Right lobe of liver (tissue), 6 donors: ENCODE measurements around the gene EIF4A2. TPM values are rescaled to one million over a fixed set of nuclear protein-coding genes. Genes with fewer than 3 reads are reported as not detected.

ENCODE experiments used
- ATAC-seq, 4 donors: fragments of 200-7000 bp; cut with Tn5 transposase; one replicate each; pipeline ENCODE4 v1.9.1; 2020; ENCODE audit warnings: mild to moderate bottlenecking in 4 of 4, moderate library complexity in 4 of 4
- DNase-seq, 3 donors: peaks; one replicate each; pipeline ENCODE4 v3.0.0-alpha.2; 2020
- H3K27ac ChIP-seq, 3 donors: fragments of 200-600 bp; one replicate each; pipeline ENCODE4 v1.8.0; 2022
- H3K27me3 ChIP-seq, 2 donors: fragments of 200-600 bp; one replicate each; pipeline ENCODE4 v1.8.0; 2022
- H3K36me3 ChIP-seq, 4 donors: fragments of 200-600 bp; sonication (generic) in 1 of 4; one replicate each; pipeline versions ENCODE4 v1.5.1 to v1.8.0; 2017 to 2022; ENCODE audit warnings: control low read depth in 1 of 4
- H3K4me1 ChIP-seq, 4 donors: fragments of 200-600 bp; sonication (generic) in 1 of 4; one replicate each; pipeline versions ENCODE4 v1.5.1 to v1.8.0; 2017 to 2022; ENCODE audit warnings: control low read depth in 1 of 4
- H3K4me3 ChIP-seq, 3 donors: fragments of 200-600 bp; one replicate each; pipeline ENCODE4 v1.8.0; 2022
- H3K9me3 ChIP-seq, 4 donors: fragments of 200-600 bp; sonication (generic) in 1 of 4; one replicate each; pipeline versions ENCODE4 v1.5.1 to v1.8.0; 2017 to 2022; ENCODE audit warnings: control low read depth in 1 of 4
- POLR2A ChIP-seq: fragments of 450-650 bp; IDR thresholded peaks from one replicate; pipeline ENCODE4 v1.6.1; 2017; ENCODE audit warnings: antibody characterized with exemption, mild to moderate bottlenecking
- WGBS: methylation state at CpG from one replicate; pipeline ENCODE4 v1.1.6; 2018; ENCODE audit warnings: low coverage, low lambda C conversion rate; ENCODE audit not compliant: insufficient coverage; ENCODE audit errors: missing lambda C conversion rate; 5-methylcytosine and 5-hydroxymethylcytosine counted together
- intact Hi-C, 2 donors: fragments of 100-400 bp; cut with DNase I; formaldehyde crosslinking; loops; one replicate each; pipeline versions ENCODE4 v1.11.2 to v1.14.1; 2022
- long read RNA-seq: library from polyadenylated mRNA; unstranded; transcript quantifications from one replicate; pipeline ENCODE4 v2.0.0, GENCODE V29; 2019
- total RNA-seq, 6 experiments: library from RNA; depleted of rRNA in 2 of 6; stranded (reverse); fragments of >200 nt in 2 of 6; fragmentation: NEBNext Ultra II Directional in 3 of 6; extraction: Animal tissue kit (Norgen Biotek cat#: 25700) in 3 of 6; gene quantifications; one replicate each; pipeline versions ENCODE4 v1.1.0 to v1.2.4, GENCODE V29; 2016 to 2023
- TF ChIP-seq, protein P1 (sequence below), 4 donors: fragments of 200-600 bp in 3 of 4; fragments of 450-650 bp in 1 of 4; IDR thresholded peaks; one replicate each; pipeline versions ENCODE4 v1.5.1 to v1.8.0; 2016 to 2022; ENCODE audit warnings: antibody characterized with exemption in 4 of 4, mild to moderate bottlenecking in 2 of 4
- donor health status: DM: no; HTN: yes; CAD: no.
- donor health status: DM: no; HTN: no; CAD: no.
- donor health status: DM: no; HTN: no; CAD: no.
- donor health status: DM: no; HTN: yes; CAD: no.
- donor health status: DM: no; HTN: yes; CAD: no.

The EIF4A2 gene
- total RNA-seq = 100 to 1,000 TPM in 5 of 6 experiments, 10 to 100 TPM in 1; 98.9 to 234 (median 131) TPM
- long read RNA-seq, transcript EIF4A2-205 (11 exons, 1,889 nt) = minor isoform, 29 of 130 reads
- long read RNA-seq, transcript EIF4A2-201 (11 exons, 1,919 nt) = major isoform, 73 of 130 reads
- long read RNA-seq, transcript EIF4A2-203 (10 exons, 1,751 nt) = minor isoform, 7 of 130 reads
- long read RNA-seq, partial matches to known transcripts = 10 of 130 reads
- long read RNA-seq, other reads (novel, unspliced or antisense) = 6 of 130 reads

- Histone ChIP-seq H3K27ac (peak within 1 kb of the TSS; percentile 96 to 98 (median 97)), H3K4me3 (peak within 1 kb of the TSS; percentile 78 to 93 (median 80)), H3K27me3 (no peaks in the 10 kb centered on the region), H3K9me3 (no peaks in the 10 kb centered on the region), H3K36me3 (peaks cover 6 to 41% (median 34%) of the 10 kb centered on the region in 4 donors), H3K4me1 (peaks cover 0 to 33% (median 10%) of the 10 kb centered on the region in 4 donors)
- peak; percentile 88 to 94 (median 91) for ATAC-seq
- peak; percentile 90 to 93 (median 93) for DNase-seq
- intact Hi-C loops = no loop called here
- 0% methylated on average over 21 of the region's 60 CpGs for WGBS
- TF ChIP-seq, protein P1, sequence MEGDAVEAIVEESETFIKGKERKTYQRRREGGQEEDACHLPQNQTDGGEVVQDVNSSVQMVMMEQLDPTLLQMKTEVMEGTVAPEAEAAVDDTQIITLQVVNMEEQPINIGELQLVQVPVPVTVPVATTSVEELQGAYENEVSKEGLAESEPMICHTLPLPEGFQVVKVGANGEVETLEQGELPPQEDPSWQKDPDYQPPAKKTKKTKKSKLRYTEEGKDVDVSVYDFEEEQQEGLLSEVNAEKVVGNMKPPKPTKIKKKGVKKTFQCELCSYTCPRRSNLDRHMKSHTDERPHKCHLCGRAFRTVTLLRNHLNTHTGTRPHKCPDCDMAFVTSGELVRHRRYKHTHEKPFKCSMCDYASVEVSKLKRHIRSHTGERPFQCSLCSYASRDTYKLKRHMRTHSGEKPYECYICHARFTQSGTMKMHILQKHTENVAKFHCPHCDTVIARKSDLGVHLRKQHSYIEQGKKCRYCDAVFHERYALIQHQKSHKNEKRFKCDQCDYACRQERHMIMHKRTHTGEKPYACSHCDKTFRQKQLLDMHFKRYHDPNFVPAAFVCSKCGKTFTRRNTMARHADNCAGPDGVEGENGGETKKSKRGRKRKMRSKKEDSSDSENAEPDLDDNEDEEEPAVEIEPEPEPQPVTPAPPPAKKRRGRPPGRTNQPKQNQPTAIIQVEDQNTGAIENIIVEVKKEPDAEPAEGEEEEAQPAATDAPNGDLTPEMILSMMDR (IDR thresholded peaks at IDR 0.05) = no peak
- peak; percentile 91 for TF ChIP-seq POLR2A
Observed at GRCh38 chr3:186783058-186783730, at the start of gene EIF4A2. TSS of gene EIF4A2 (plus strand) at chr3:186783577. CDS start at chr3:186783611, 34 bp downstream.

GRCh38 chr3:186742618-186743380 lies 40.6 kb upstream of the EIF4A2 start:
- 42% methylated on average over 6 of the region's 7 CpGs for WGBS
- peak overlapping the region; percentile 14 to 74 (median 58) for H3K27ac ChIP-seq
- no peaks in the 10 kb centered on the region for H3K9me3 ChIP-seq
- TF ChIP-seq, protein P1 (IDR thresholded peaks at IDR 0.05) = no peak
- no peak for TF ChIP-seq POLR2A
- peaks cover 0 to 52% (median 16%) of the 10 kb centered on the region in 4 donors for H3K36me3 ChIP-seq
- no peaks in the 10 kb centered on the region for H3K27me3 ChIP-seq
- H3K4me1 ChIP-seq = peaks cover 0 to 68% (median 26%) of the 10 kb centered on the region in 4 donors
- DNase-seq (no peak), ATAC-seq (peak; percentile 43 to 62 (median 52))
- intact Hi-C loops = no loop called here
- H3K4me3 ChIP-seq = no peak overlapping the region

DNA sequence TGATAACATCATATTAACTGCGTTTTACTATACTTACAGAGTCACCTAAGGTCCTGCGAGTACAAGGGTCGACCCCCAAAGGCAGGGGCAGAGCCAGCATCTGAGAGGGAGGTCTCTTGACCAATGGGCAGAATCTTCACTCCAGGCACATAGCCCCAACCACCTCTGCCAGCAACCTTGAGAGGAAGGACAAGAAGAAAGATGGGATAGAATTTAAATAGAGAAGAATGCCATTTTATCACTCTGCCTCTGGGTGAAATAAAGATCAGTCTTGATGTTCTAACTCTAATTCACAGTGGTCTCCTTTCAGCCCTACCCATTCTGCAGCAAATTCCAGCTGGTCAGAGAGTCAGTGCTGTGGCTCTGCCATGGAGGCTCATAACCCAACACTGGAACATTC lies 39.7 kb upstream of the EIF4A2 start:
- no peak for TF ChIP-seq POLR2A
- TF ChIP-seq, protein P1 (IDR thresholded peaks at IDR 0.05) = no peak
- Histone ChIP-seq H3K4me1 (peaks cover 0 to 68% (median 26%) of the 10 kb centered on the region in 4 donors), H3K27me3 (no peaks in the 10 kb centered on the region), H3K9me3 (no peaks in the 10 kb centered on the region), H3K36me3 (peaks cover 0 to 43% (median 14%) of the 10 kb centered on the region in 4 donors), H3K4me3 (no peak overlapping the region), H3K27ac (peak overlapping the region; percentile 14 to 68 (median 58))
- peak in 1 of 4 donors; percentile 4 for ATAC-seq
- intact Hi-C loops = no loop called here
- DNase-seq = no peak
- 44% methylated on average over 3 of the region's 3 CpGs for WGBS

DNA sequence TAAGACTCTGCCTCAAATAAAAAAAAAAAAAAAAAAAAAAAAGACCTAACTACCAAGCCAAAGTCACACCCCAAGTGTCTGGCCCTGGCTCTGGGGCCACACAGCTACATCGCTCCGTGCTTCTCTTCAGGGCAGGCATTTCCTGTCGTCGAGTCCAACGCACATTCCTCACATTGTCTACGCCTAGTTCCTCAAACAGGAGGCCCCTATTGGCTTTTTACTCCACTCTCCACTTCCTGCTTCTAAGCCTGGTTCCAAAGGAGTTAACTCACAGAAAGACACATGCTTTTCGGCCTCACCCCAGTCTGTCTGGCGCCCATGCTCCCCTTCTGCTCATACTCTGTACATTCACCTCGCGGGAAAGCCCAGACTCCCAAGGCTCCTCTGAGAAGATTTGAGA lies 37.4 kb upstream of the EIF4A2 start:
- ATAC-seq (peak; percentile 63 to 73 (median 68)), DNase-seq (peak; percentile 55 to 72 (median 68))
- H3K4me3 ChIP-seq = no peak overlapping the region
- H3K9me3 ChIP-seq = no peaks in the 10 kb centered on the region
- peaks cover 0 to 20% (median 6%) of the 10 kb centered on the region in 4 donors for H3K36me3 ChIP-seq
- peak overlapping the region; percentile 52 to 68 (median 58) for H3K27ac ChIP-seq
- intact Hi-C loops = no loop called here
- TF ChIP-seq POLR2A = no peak
- TF ChIP-seq, protein P1 (IDR thresholded peaks at IDR 0.05) = no peak
- H3K27me3 ChIP-seq = no peaks in the 10 kb centered on the region
- peaks cover 0 to 52% (median 19%) of the 10 kb centered on the region in 4 donors for H3K4me1 ChIP-seq
- WGBS = 11% methylated on average over 9 of the region's 10 CpGs
